ENCODE measurements around the gene PPFIBP1. TPM values are rescaled to one million over a fixed set of nuclear protein-coding genes. Genes with fewer than 3 reads are reported as not detected.
A peak's percentile ranks its signal among the peaks of the same experiment; 100 is the strongest.
"Not testable (repeated sequence)": the region's sequence is repeated elsewhere in the genome, so short reads cannot be mapped to it uniquely, and the experiment has no call there.

PPFIBP1 gene
- total RNA-seq, 1 donor from 2014 or later, result 56.4 TPM

- Histone ChIP-seq H3K4me3 (no peak overlapping the region), H3K27ac (peak overlapping the region in 1 of 2 donors; percentile 2), H3K4me1 (peaks cover 0 to 14% of the 10 kb centered on the region in 2 donors), H3K27me3 (no peaks in the 10 kb centered on the region), H3K36me3 (peaks cover 10 to 13% of the 10 kb centered on the region in 2 donors), H3K9me3 (no peaks in the 10 kb centered on the region)
- peak; percentile 74 to 85 (median 79) for TF ChIP-seq CTCF (IDR thresholded peaks at IDR 0.05)
- no peak for DNase-seq (ENCODE audit: low spot score in 2 of 2)
- intact Hi-C loops (cut with DNase I), result loop anchor here (2.0 to 5.0 kb wide), 3 partner anchors 215 to 320 kb away; partner anchors contain the start of gene BMAL2
These were observed 128.3 kb downstream of the PPFIBP1 start for GRCh38 chr12:27652174-27652763.

GRCh38 chr12:27653661-27654060 is 129.7 kb downstream of the PPFIBP1 start:
- DNase-seq (ENCODE audit: low spot score in 2 of 2), result no peak
- Histone ChIP-seq H3K9me3 (no peaks in the 10 kb centered on the region), H3K4me1 (peaks cover 0 to 17% of the 10 kb centered on the region in 2 donors), H3K27ac (peak overlapping the region in 1 of 2 donors; percentile 36), H3K36me3 (peaks cover 5 to 16% of the 10 kb centered on the region in 2 donors), H3K27me3 (no peaks in the 10 kb centered on the region), H3K4me3 (no peak overlapping the region)
- intact Hi-C loops (cut with DNase I), result loop anchor here (2.0 to 5.0 kb wide), 3 partner anchors 216 to 321 kb away; partner anchors contain the start of gene BMAL2
- TF ChIP-seq CTCF (IDR thresholded peaks at IDR 0.05), result no peak

GRCh38 chr12:27655476-27655875 is 131.5 kb downstream of the PPFIBP1 start:
- H3K4me3 ChIP-seq; H3K9me3 ChIP-seq; DNase-seq (ENCODE audit: low spot score in 2 of 2); H3K27me3 ChIP-seq; intact Hi-C loops (cut with DNase I): not testable (repeated sequence)
- Histone ChIP-seq H3K36me3 (peaks cover 0 to 19% of the 10 kb centered on the region in 2 donors), H3K4me1 (peaks cover 0 to 17% of the 10 kb centered on the region in 2 donors), H3K27ac (peak overlapping the region; percentile 73 to 79)

GRCh38 chr12:27657296-27657695 is 133.3 kb downstream of the PPFIBP1 start:
- TF ChIP-seq CTCF (IDR thresholded peaks at IDR 0.05), result no peak
- intact Hi-C loops (cut with DNase I), result no loop called here
- peaks cover 7 to 30% of the 10 kb centered on the region in 2 donors for H3K36me3 ChIP-seq
- H3K4me3 ChIP-seq, result no peak overlapping the region
- H3K27me3 ChIP-seq, result no peaks in the 10 kb centered on the region
- peak overlapping the region; percentile 73 to 79 for H3K27ac ChIP-seq
- H3K4me1 ChIP-seq, result peaks cover 0 to 17% of the 10 kb centered on the region in 2 donors
- DNase-seq (ENCODE audit: low spot score in 2 of 2), result no peak
- no peaks in the 10 kb centered on the region for H3K9me3 ChIP-seq

- Histone ChIP-seq H3K4me1 (peaks cover 11 to 27% of the 10 kb centered on the region in 2 donors), H3K36me3 (peaks cover 16 to 45% of the 10 kb centered on the region in 2 donors), H3K27ac (peak overlapping the region in 1 of 2 donors; percentile 92), H3K4me3 (no peak overlapping the region), H3K9me3 (no peaks in the 10 kb centered on the region), H3K27me3 (no peaks in the 10 kb centered on the region)
- DNase-seq (ENCODE audit: low spot score in 2 of 2), result no peak
- no peak for TF ChIP-seq CTCF (IDR thresholded peaks at IDR 0.05)
- intact Hi-C loops (cut with DNase I), result no loop called here
These were observed 141.7 kb downstream of the PPFIBP1 start for GRCh38 chr12:27665704-27666103.

- TF ChIP-seq CTCF (IDR thresholded peaks at IDR 0.05), result no peak
- Histone ChIP-seq H3K36me3 (peaks cover 9 to 37% of the 10 kb centered on the region in 2 donors), H3K27ac (peak overlapping the region; percentile 60 to 92), H3K4me1 (peaks cover 11 to 28% of the 10 kb centered on the region in 2 donors), H3K27me3 (no peaks in the 10 kb centered on the region), H3K9me3 (no peaks in the 10 kb centered on the region), H3K4me3 (no peak overlapping the region)
- intact Hi-C loops (cut with DNase I), result no loop called here
- DNase-seq (ENCODE audit: low spot score in 2 of 2), result no peak
These were observed 142.5 kb downstream of the PPFIBP1 start for GRCh38 chr12:27666510-27666909.
